Stomach (tissue), 4 donors: Measurements from ENCODE around the gene GLYATL1.

Source experiments
- CTCF ChIP-seq, 7 experiments: fragments of 450-650 bp in 4 of 7; fragments of 200-600 bp in 3 of 7; sonication (generic) in 3 of 7; IDR thresholded peaks; one replicate each; pipeline ENCODE4 v1.5.1; 2016 to 2019; ENCODE audit warnings: antibody characterized with exemption in 7 of 7, control low read depth in 2 of 7, mild to moderate bottlenecking in 1 of 7
- POLR2AphosphoS5 ChIP-seq, 3 donors: sonication (generic); formaldehyde crosslinking; IDR thresholded peaks; one replicate each; pipeline ENCODE4 v1.6.1; 2016; ENCODE audit warnings: antibody characterized with exemption in 3 of 3

- TF ChIP-seq CTCF (IDR thresholded peaks at IDR 0.05): no peak
- TF ChIP-seq POLR2AphosphoS5 (IDR thresholded peaks at IDR 0.05): no peak
Observed at GRCh38 chr11:58977470-58977869, 38.2 kb downstream of the GLYATL1 start.
